ENCODE results near the gene GJA5. TPM values are rescaled to one million over a fixed set of nuclear protein-coding genes. Genes with fewer than 3 reads are reported as not detected.

Gene GJA5
- total RNA-seq, 5 donors from 2014 or later (not counting 1 experiment from before 2014, with no cell fraction given), result not detected

GRCh38 chr1:147757015-147757990, 3.1 kb downstream of the GJA5 start:
- H3K9me3 ChIP-seq, result no peaks in the 10 kb centered on the region
- peaks cover 14 to 23% (median 15%) of the 10 kb centered on the region in 3 donors for H3K4me1 Mint-ChIP-seq
- H3K27ac Mint-ChIP-seq, result no peak overlapping the region
- no peaks in the 10 kb centered on the region for H3K9me3 Mint-ChIP-seq
- H3K4me3 Mint-ChIP-seq, result no peak overlapping the region
- no peak overlapping the region for H3K4me3 ChIP-seq (ENCODE audit: control insufficient read depth in 1 of 2, extremely low read depth in 1 of 2, low read length in 1 of 2)
- H3K4me1 ChIP-seq (ENCODE audit: control insufficient read depth in 1 of 2, extremely low read depth in 1 of 2, insufficient read depth in 2 of 2, low read length in 2 of 2), result peaks cover 5 to 8% of the 10 kb centered on the region in 2 experiments
- H3K27me3 Mint-ChIP-seq, result no peaks in the 10 kb centered on the region
- 50% methylated on average over 1 of the region's 4 CpGs for WGBS (ENCODE audit: insufficient coverage)
- H3K27ac ChIP-seq (ENCODE audit: low read length), result no peak overlapping the region
- peaks cover 0 to 10% of the 10 kb centered on the region in 2 experiments for H3K27me3 ChIP-seq (replicated peaks in 1 of 2; ENCODE audit: control insufficient read depth in 2 of 2, extremely low read depth in 1 of 2, insufficient read depth in 2 of 2, low read length in 1 of 2)
- ATAC-seq (replicated peaks in 1 of 4) (no peak), DNase-seq (no peak)
- CTCF ChIA-PET, result no interaction called here
- H3K36me3 Mint-ChIP-seq, result no peaks in the 10 kb centered on the region
- POLR2A ChIA-PET, result no interaction called here
- H3K36me3 ChIP-seq (ENCODE audit: control insufficient read depth in 2 of 2, extremely low read depth in 1 of 2, insufficient read depth in 1 of 2, low read length in 1 of 2), result no peaks in the 10 kb centered on the region

GRCh38 chr1:147756341-147756740, 4.1 kb downstream of the GJA5 start:
- H3K27ac ChIP-seq (ENCODE audit: low read length), result no peak overlapping the region
- no peak overlapping the region for H3K27ac Mint-ChIP-seq
- peaks cover 0 to 10% of the 10 kb centered on the region in 2 experiments for H3K27me3 ChIP-seq (replicated peaks in 1 of 2; ENCODE audit: control insufficient read depth in 2 of 2, extremely low read depth in 1 of 2, insufficient read depth in 2 of 2, low read length in 1 of 2)
- H3K4me1 ChIP-seq (ENCODE audit: control insufficient read depth in 1 of 2, extremely low read depth in 1 of 2, insufficient read depth in 2 of 2, low read length in 2 of 2), result peaks cover 0 to under 1% of the 10 kb centered on the region in 2 experiments
- no peak overlapping the region for H3K4me3 ChIP-seq (ENCODE audit: control insufficient read depth in 1 of 2, extremely low read depth in 1 of 2, low read length in 1 of 2)
- no peaks in the 10 kb centered on the region for H3K36me3 Mint-ChIP-seq
- ATAC-seq (replicated peaks in 1 of 4) (no peak), DNase-seq (no peak)
- H3K4me3 Mint-ChIP-seq, result no peak overlapping the region
- no peaks in the 10 kb centered on the region for H3K27me3 Mint-ChIP-seq
- ChIA-PET CTCF (no interaction called here), POLR2A (no interaction called here)
- no peaks in the 10 kb centered on the region for H3K36me3 ChIP-seq (ENCODE audit: control insufficient read depth in 2 of 2, extremely low read depth in 1 of 2, insufficient read depth in 1 of 2, low read length in 1 of 2)
- no peaks in the 10 kb centered on the region for H3K9me3 ChIP-seq
- WGBS (ENCODE audit: insufficient coverage), result 20% methylated on average over 2 of the region's 3 CpGs
- peaks cover 4 to 13% (median 5%) of the 10 kb centered on the region in 3 donors for H3K4me1 Mint-ChIP-seq
- H3K9me3 Mint-ChIP-seq, result no peaks in the 10 kb centered on the region

GRCh38 chr1:147754661-147755060, 5.7 kb downstream of the GJA5 start:
- Mint-ChIP-seq H3K27me3 (no peaks in the 10 kb centered on the region), H3K27ac (no peak overlapping the region), H3K4me1 (no peaks in the 10 kb centered on the region), H3K9me3 (no peaks in the 10 kb centered on the region), H3K36me3 (no peaks in the 10 kb centered on the region), H3K4me3 (no peak overlapping the region)
- Histone ChIP-seq H3K9me3 (no peaks in the 10 kb centered on the region), H3K36me3 (ENCODE audit: control insufficient read depth in 2 of 2, extremely low read depth in 1 of 2, insufficient read depth in 1 of 2, low read length in 1 of 2) (no peaks in the 10 kb centered on the region), H3K4me1 (ENCODE audit: control insufficient read depth in 1 of 2, extremely low read depth in 1 of 2, insufficient read depth in 2 of 2, low read length in 2 of 2) (no peaks in the 10 kb centered on the region), H3K4me3 (ENCODE audit: control insufficient read depth in 1 of 2, extremely low read depth in 1 of 2, low read length in 1 of 2) (no peak overlapping the region), H3K27me3 (replicated peaks in 1 of 2; ENCODE audit: control insufficient read depth in 2 of 2, extremely low read depth in 1 of 2, insufficient read depth in 2 of 2, low read length in 1 of 2) (peaks cover 0 to 10% of the 10 kb centered on the region in 2 experiments), H3K27ac (ENCODE audit: low read length) (no peak overlapping the region)
- ChIA-PET POLR2A (no interaction called here), CTCF (interaction anchor here in 1 of 2 donors (0.7 kb wide), 1 partner anchor 9 kb away, joined by 4 read pairs; no protein-coding TSS in a partner anchor)
- DNase-seq (no peak), ATAC-seq (replicated peaks in 1 of 4) (no peak)
- WGBS (ENCODE audit: insufficient coverage), result no CpG with 5 or more reads among the region's 2 CpGs

- Histone ChIP-seq H3K4me3 (ENCODE audit: control insufficient read depth in 1 of 2, extremely low read depth in 1 of 2, low read length in 1 of 2) (no peak overlapping the region), H3K36me3 (ENCODE audit: control insufficient read depth in 2 of 2, extremely low read depth in 1 of 2, insufficient read depth in 1 of 2, low read length in 1 of 2) (no peaks in the 10 kb centered on the region), H3K4me1 (ENCODE audit: control insufficient read depth in 1 of 2, extremely low read depth in 1 of 2, insufficient read depth in 2 of 2, low read length in 2 of 2) (no peaks in the 10 kb centered on the region), H3K9me3 (no peaks in the 10 kb centered on the region), H3K27ac (ENCODE audit: low read length) (no peak overlapping the region), H3K27me3 (replicated peaks in 1 of 2; ENCODE audit: control insufficient read depth in 2 of 2, extremely low read depth in 1 of 2, insufficient read depth in 2 of 2, low read length in 1 of 2) (no peaks in the 10 kb centered on the region)
- ATAC-seq (replicated peaks in 1 of 4) (no peak), DNase-seq (no peak)
- no peaks in the 10 kb centered on the region for H3K27me3 Mint-ChIP-seq
- ChIA-PET CTCF (interaction anchor here in 1 of 2 donors (0.8 kb wide), 1 partner anchor 260 kb away, joined by 3 read pairs; no protein-coding TSS in a partner anchor), POLR2A (no interaction called here)
- 95% methylated on average over 2 of the region's 3 CpGs for WGBS (ENCODE audit: insufficient coverage)
- no peaks in the 10 kb centered on the region for H3K9me3 Mint-ChIP-seq
- H3K4me1 Mint-ChIP-seq, result no peaks in the 10 kb centered on the region
- H3K36me3 Mint-ChIP-seq, result no peaks in the 10 kb centered on the region
- H3K27ac Mint-ChIP-seq, result no peak overlapping the region
- H3K4me3 Mint-ChIP-seq, result no peak overlapping the region
Measured at GRCh38 chr1:147753081-147753480, 7.3 kb downstream of the GJA5 start.

- Mint-ChIP-seq H3K36me3 (no peaks in the 10 kb centered on the region), H3K9me3 (no peaks in the 10 kb centered on the region), H3K4me1 (no peaks in the 10 kb centered on the region), H3K4me3 (no peak overlapping the region), H3K27ac (no peak overlapping the region), H3K27me3 (no peaks in the 10 kb centered on the region)
- Histone ChIP-seq H3K4me3 (ENCODE audit: control insufficient read depth in 1 of 2, extremely low read depth in 1 of 2, low read length in 1 of 2) (no peak overlapping the region), H3K4me1 (ENCODE audit: control insufficient read depth in 1 of 2, extremely low read depth in 1 of 2, insufficient read depth in 2 of 2, low read length in 2 of 2) (no peaks in the 10 kb centered on the region), H3K27me3 (replicated peaks in 1 of 2; ENCODE audit: control insufficient read depth in 2 of 2, extremely low read depth in 1 of 2, insufficient read depth in 2 of 2, low read length in 1 of 2) (no peaks in the 10 kb centered on the region), H3K36me3 (ENCODE audit: control insufficient read depth in 2 of 2, extremely low read depth in 1 of 2, insufficient read depth in 1 of 2, low read length in 1 of 2) (no peaks in the 10 kb centered on the region), H3K27ac (ENCODE audit: low read length) (no peak overlapping the region), H3K9me3 (no peaks in the 10 kb centered on the region)
- POLR2A ChIA-PET, result no interaction called here
- DNase-seq, result no peak
- WGBS (ENCODE audit: insufficient coverage), result 80% methylated on average over 2 of the region's 7 CpGs
- CTCF ChIA-PET, result interaction anchor here in 1 of 2 donors (0.8 kb wide), 1 partner anchor 260 kb away, joined by 3 read pairs; no protein-coding TSS in a partner anchor
- ATAC-seq (replicated peaks in 1 of 4), result no peak
Measured at GRCh38 chr1:147752511-147752910, 7.9 kb downstream of the GJA5 start.

- no peak overlapping the region for H3K4me3 ChIP-seq (ENCODE audit: control insufficient read depth in 1 of 2, extremely low read depth in 1 of 2, low read length in 1 of 2)
- H3K27ac ChIP-seq (ENCODE audit: low read length), result no peak overlapping the region
- no peak overlapping the region for H3K27ac Mint-ChIP-seq
- CTCF ChIA-PET, result no interaction called here
- ATAC-seq (replicated peaks in 1 of 4) (no peak), DNase-seq (no peak)
- H3K27me3 Mint-ChIP-seq, result no peaks in the 10 kb centered on the region
- H3K36me3 Mint-ChIP-seq, result no peaks in the 10 kb centered on the region
- no peaks in the 10 kb centered on the region for H3K4me1 Mint-ChIP-seq
- H3K36me3 ChIP-seq (ENCODE audit: control insufficient read depth in 2 of 2, extremely low read depth in 1 of 2, insufficient read depth in 1 of 2, low read length in 1 of 2), result no peaks in the 10 kb centered on the region
- H3K4me3 Mint-ChIP-seq, result no peak overlapping the region
- WGBS (ENCODE audit: insufficient coverage), result no CpG with 5 or more reads among the region's 5 CpGs
- no peaks in the 10 kb centered on the region for H3K9me3 Mint-ChIP-seq
- H3K9me3 ChIP-seq, result no peaks in the 10 kb centered on the region
- no peaks in the 10 kb centered on the region for H3K4me1 ChIP-seq (ENCODE audit: control insufficient read depth in 1 of 2, extremely low read depth in 1 of 2, insufficient read depth in 2 of 2, low read length in 2 of 2)
- no peaks in the 10 kb centered on the region for H3K27me3 ChIP-seq (replicated peaks in 1 of 2; ENCODE audit: control insufficient read depth in 2 of 2, extremely low read depth in 1 of 2, insufficient read depth in 2 of 2, low read length in 1 of 2)
- POLR2A ChIA-PET, result no interaction called here
Measured at GRCh38 chr1:147751346-147751745, 9.1 kb downstream of the GJA5 start.

Data from T-cell (primary cell).